RWPE1 (cell line): ENCODE results near the gene LYZ.
A peak's percentile ranks its signal among the peaks of the same experiment; 100 is the strongest.

Experiments
- CTCF ChIA-PET: fragments of 350-600 bp; sonication (Branson Sonifier 250); formaldehyde crosslinking; extraction: SDS; loops from one replicate; lab custom pipeline; 2021; lab: Yijun Ruan, JAX
- POLR2A ChIA-PET: fragments of 400-600 bp; formaldehyde crosslinking; extraction: SDS; loops from one replicate; lab custom pipeline; 2020; ENCODE audit warnings: antibody characterized with exemption; ENCODE audit not compliant: low non-redundant PET; lab: Yijun Ruan, JAX
- DNase-seq: peaks from one replicate; pipeline ENCODE4 v3.0.0; 2012; ENCODE audit warnings: low spot score
- H3K27ac ChIP-seq: fragments of 450-650 bp; 2 replicates; pipeline ENCODE4 v1.5.1; 2017
- TF ChIP-seq, protein P1 (sequence below): fragments of 450-650 bp; conservative IDR thresholded peaks from 2 replicates; pipeline ENCODE4 v1.5.1; 2017; ENCODE audit warnings: low read depth, mild to moderate bottlenecking

LYZ gene

DNA sequence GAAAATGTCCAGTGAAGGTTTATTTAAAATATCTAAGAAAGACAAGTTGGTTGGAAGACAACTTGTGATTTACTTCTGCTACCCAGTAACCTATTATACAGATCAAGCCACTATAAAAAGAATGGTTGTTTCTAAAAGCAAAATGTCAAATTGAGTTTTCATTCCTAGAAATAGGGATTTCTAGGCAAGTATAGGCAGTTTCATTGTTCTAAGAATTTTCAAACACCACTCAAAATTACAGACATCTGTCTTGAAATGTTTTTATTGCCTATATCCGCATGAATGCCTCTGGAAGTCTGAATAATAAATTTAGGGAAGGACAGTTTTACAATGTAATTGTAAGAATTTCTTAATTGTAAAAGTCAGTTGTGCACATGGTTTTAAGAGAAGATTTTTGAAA, 20.0 kb downstream of the LYZ start:
- POLR2A ChIA-PET: no interaction called here
- TF ChIP-seq, protein P1, sequence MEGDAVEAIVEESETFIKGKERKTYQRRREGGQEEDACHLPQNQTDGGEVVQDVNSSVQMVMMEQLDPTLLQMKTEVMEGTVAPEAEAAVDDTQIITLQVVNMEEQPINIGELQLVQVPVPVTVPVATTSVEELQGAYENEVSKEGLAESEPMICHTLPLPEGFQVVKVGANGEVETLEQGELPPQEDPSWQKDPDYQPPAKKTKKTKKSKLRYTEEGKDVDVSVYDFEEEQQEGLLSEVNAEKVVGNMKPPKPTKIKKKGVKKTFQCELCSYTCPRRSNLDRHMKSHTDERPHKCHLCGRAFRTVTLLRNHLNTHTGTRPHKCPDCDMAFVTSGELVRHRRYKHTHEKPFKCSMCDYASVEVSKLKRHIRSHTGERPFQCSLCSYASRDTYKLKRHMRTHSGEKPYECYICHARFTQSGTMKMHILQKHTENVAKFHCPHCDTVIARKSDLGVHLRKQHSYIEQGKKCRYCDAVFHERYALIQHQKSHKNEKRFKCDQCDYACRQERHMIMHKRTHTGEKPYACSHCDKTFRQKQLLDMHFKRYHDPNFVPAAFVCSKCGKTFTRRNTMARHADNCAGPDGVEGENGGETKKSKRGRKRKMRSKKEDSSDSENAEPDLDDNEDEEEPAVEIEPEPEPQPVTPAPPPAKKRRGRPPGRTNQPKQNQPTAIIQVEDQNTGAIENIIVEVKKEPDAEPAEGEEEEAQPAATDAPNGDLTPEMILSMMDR: no peak
- DNase-seq: no peak
- no peak overlapping the region for H3K27ac ChIP-seq
- CTCF ChIA-PET: no interaction called here

DNA sequence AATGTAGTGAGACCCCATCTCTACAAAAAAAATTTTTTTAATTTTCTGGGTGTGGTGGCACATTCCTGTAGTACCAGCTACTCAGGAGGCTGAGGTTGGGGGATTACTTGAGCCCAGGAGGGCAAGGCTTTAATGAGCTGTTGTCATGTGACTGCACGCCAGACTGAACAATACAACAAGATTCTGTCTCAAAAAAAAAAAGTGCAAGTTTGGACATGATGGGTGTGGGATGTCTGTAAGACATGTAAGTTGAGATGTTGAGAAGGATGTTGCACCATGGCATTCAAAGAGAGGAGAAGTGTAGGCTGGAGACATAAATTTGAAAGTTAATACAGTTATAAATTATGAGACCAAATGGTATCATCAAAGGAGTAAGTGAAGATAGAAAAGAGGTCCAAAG, 34.9 kb downstream of the LYZ start:
- CTCF ChIA-PET: no interaction called here
- no peak for DNase-seq
- peak overlapping the region; percentile 42; the same call in 1 of the 2 replicates for H3K27ac ChIP-seq
- TF ChIP-seq, protein P1: no peak
- POLR2A ChIA-PET: no interaction called here

DNA sequence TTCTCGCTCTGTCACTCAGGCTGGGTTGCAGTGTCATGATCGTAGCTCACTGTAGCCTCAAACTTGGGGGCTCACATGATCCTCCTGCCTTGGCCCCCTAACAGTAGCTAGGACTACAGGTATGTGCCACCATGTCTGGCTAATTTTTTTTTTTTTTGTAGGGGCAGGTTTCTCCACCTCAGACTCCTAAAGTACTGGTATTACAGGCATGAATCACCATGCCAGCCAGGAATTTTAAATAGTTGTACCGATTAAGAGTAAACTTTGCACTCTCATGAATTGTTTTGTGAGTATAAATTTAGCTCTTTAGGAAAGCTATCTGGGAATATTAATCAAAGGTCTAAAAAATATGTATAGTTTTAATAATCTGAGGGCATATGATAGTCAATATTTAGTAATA, 36.9 kb downstream of the LYZ start:
- ChIA-PET POLR2A (interaction anchor here (1.0 kb wide), 1 partner anchor 86 kb away, joined by 3 read pairs; no protein-coding TSS in a partner anchor), CTCF (interaction anchor here (0.6 kb wide), 2 partner anchors 174 to 644 kb away, joined by 3 read pairs; no protein-coding TSS in a partner anchor)
- no peak overlapping the region for H3K27ac ChIP-seq
- TF ChIP-seq, protein P1: no peak
- DNase-seq: no peak

DNA sequence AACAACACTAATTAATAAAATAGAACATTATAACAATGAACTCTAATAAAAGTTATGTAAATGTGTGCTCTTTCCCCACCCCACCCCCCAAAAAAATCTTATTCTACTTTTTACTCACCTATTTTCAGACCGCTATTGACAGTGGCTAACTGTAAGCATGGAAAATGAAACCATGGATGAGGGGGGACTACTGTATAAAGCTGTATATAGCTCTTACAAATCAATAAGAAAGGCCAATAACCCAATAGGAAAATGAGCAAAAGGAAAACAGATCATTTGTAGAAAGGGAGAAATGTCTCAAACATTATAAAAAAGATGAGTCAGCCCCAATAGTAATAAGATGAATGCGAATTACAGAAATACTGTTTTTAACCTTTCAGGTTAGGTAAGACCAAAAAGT, 38.7 kb downstream of the LYZ start:
- POLR2A ChIA-PET: no interaction called here
- no peak for DNase-seq
- CTCF ChIA-PET: interaction anchor here (2.2 kb wide), 1 partner anchor 184 kb away, joined by 10 read pairs; no protein-coding TSS in a partner anchor
- TF ChIP-seq, protein P1: no peak
- H3K27ac ChIP-seq: no peak overlapping the region

DNA sequence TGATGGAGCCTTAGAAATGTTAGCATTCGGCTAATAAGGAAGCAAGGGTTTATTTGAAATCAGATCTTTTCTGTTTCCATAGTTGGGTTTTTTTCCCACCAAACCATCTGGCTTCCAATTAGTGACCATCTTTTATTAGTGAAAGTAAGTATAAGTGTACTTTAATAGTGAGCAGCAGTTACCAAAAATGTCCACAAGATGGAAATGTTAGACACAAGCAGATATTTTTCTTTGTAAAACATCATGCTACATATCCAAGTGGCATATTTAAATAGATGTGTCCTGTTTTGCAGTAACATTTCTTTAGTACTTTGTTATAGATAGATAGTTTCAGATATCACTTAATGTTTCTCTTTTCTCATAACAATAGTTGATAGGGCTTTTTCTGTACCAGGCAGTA, 40.2 kb downstream of the LYZ start:
- peak; percentile 8 for DNase-seq
- no peak overlapping the region; the same call in 1 of the 2 replicates for H3K27ac ChIP-seq
- ChIA-PET CTCF (interaction anchor here (0.9 to 2.2 kb wide), 2 partner anchors 181 to 183 kb away, joined by 3 to 10 read pairs; no protein-coding TSS in a partner anchor), POLR2A (no interaction called here)
- TF ChIP-seq, protein P1: peak; percentile 75

DNA sequence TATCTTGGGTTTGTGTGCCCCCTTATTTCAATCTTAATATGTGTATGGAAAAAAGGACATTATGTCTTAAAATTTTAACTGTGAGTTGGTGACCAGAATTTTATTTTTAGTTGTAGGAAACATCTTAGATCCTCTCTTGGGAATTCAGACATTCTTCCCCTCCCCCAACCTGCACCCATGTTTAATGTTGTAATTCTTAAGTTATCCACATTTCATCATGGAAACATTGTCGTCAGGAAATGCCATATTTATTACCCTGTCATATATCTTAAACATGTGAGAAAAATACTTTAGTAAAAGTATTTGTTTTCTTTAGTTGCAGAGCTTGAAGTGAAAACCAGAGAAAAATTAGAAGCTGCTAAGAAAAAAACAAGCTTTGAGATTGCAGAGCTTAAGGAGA, 41.6 kb downstream of the LYZ start:
- TF ChIP-seq, protein P1: no peak
- peak overlapping the region; percentile 15; the same call in 1 of the 2 replicates for H3K27ac ChIP-seq
- DNase-seq: no peak
- ChIA-PET POLR2A (no interaction called here), CTCF (no interaction called here)
